ENCODE data around the gene KRTAP4-12.

GRCh38 chr17:41107941-41108450 lies 16.0 kb downstream of the KRTAP4-12 start:
- TF ChIP-seq POLR2AphosphoS5 (IDR thresholded peaks at IDR 0.05) (no peak), CTCF (IDR thresholded peaks at IDR 0.05; ENCODE audit: poor library complexity, severe bottlenecking) (no peak), EP300 (conservative IDR thresholded peaks at IDR 0.05; ENCODE audit: poor library complexity, severe bottlenecking) (no peak), EZH2 (IDR thresholded peaks at IDR 0.05; ENCODE audit: borderline replicate concordance, insufficient read depth, low read length, poor library complexity, severe bottlenecking) (no peak), REST (IDR thresholded peaks at IDR 0.05; ENCODE audit: borderline replicate concordance) (no peak), TAF1 (IDR thresholded peaks at IDR 0.05; ENCODE audit: low read depth) (no peak), MXI1 (conservative IDR thresholded peaks at IDR 0.05; ENCODE audit: poor library complexity, severe bottlenecking) (no peak), SMC3 (conservative IDR thresholded peaks at IDR 0.05; ENCODE audit: poor library complexity) (no peak)

Data from neural cell (in vitro differentiated cells).